ENCODE data around the gene IGLL5. TPM values are rescaled to one million over a fixed set of nuclear protein-coding genes. Genes with fewer than 3 reads are reported as not detected.

Gene IGLL5
- total and polyA plus RNA-seq, 12 donors, result 0.26 to 4.4 (median 0.71) TPM; not detected in 5

GRCh38 chr22:22877523-22878210, 9.9 kb upstream of the IGLL5 start:
- Histone ChIP-seq H3K4me1 (no peaks in the 10 kb centered on the region), H3K4me3 (no peak overlapping the region), H3K36me3 (no peaks in the 10 kb centered on the region), H3K27me3 (peaks cover 0 to 23% (median 8%) of the 10 kb centered on the region in 7 donors), H3K27ac (no peak overlapping the region), H3K9me3 (peaks cover 0 to 15% (median 11%) of the 10 kb centered on the region in 11 donors)
- DNase-seq (peak; percentile 59 to 67), ATAC-seq (peak in 2 of 8 donors; percentile 31 to 35)
- WGBS, 2 donors, result 17 to 20% methylated on average over 7 of the region's 7 CpGs
- peak; percentile 36 to 75 (median 70) for TF ChIP-seq CTCF (IDR thresholded peaks at IDR 0.05)
- intact Hi-C loops (cut with DNase I), result loop anchor here in 2 of 10 donors (5.0 kb wide), 2 partner anchors 70 to 80 kb away; no protein-coding TSS in a partner anchor

DNA sequence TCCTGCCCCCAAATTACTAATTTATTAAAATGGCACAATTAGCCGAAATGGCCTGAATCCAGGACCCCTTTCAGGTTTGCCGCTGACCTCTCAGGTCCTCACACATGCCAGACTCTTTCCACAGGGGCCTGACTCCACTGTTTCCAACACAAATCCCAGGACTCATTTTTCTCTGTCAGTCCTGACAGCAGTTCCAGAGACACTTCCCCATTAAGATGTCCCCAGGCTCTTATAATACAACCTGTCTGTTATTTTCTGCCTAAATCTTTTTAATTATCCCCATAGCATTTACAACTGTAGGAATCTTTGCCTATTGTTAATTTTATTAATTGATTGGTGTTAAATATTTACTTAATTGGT, 9.4 kb upstream of the IGLL5 start:
- intact Hi-C loops (cut with DNase I), result loop anchor here in 2 of 10 donors (5.0 kb wide), 2 partner anchors 71 to 81 kb away; no protein-coding TSS in a partner anchor
- peaks cover 0 to 23% (median 8%) of the 10 kb centered on the region in 7 donors for H3K27me3 ChIP-seq
- H3K4me3 ChIP-seq, result no peak overlapping the region
- H3K36me3 ChIP-seq, result no peaks in the 10 kb centered on the region
- no peak overlapping the region for H3K27ac ChIP-seq
- DNase-seq (no peak), ATAC-seq (no peak)
- TF ChIP-seq CTCF (IDR thresholded peaks at IDR 0.05), result no peak
- 44 to 66% methylated on average over 2 of the region's 2 CpGs for WGBS, 2 donors
- peaks cover 0 to 15% (median 11%) of the 10 kb centered on the region in 11 donors for H3K9me3 ChIP-seq
- no peaks in the 10 kb centered on the region for H3K4me1 ChIP-seq

- intact Hi-C loops (cut with DNase I), result loop anchor here in 2 of 10 donors (5.0 kb wide), 2 partner anchors 72 to 82 kb away; no protein-coding TSS in a partner anchor
- H3K9me3 ChIP-seq, result peaks cover 0 to 12% (median 9%) of the 10 kb centered on the region in 11 donors
- H3K27ac ChIP-seq, result no peak overlapping the region
- H3K27me3 ChIP-seq, result peaks cover 0 to 22% (median 8%) of the 10 kb centered on the region in 7 donors
- TF ChIP-seq CTCF (IDR thresholded peaks at IDR 0.05), result no peak
- no peaks in the 10 kb centered on the region for H3K36me3 ChIP-seq
- 84 to 86% methylated on average over 11 of the region's 11 CpGs for WGBS, 2 donors
- DNase-seq (no peak), ATAC-seq (no peak)
- no peak overlapping the region for H3K4me3 ChIP-seq
- no peaks in the 10 kb centered on the region for H3K4me1 ChIP-seq
Observed at GRCh38 chr22:22878801-22879674, 8.6 kb upstream of the IGLL5 start.

DNA sequence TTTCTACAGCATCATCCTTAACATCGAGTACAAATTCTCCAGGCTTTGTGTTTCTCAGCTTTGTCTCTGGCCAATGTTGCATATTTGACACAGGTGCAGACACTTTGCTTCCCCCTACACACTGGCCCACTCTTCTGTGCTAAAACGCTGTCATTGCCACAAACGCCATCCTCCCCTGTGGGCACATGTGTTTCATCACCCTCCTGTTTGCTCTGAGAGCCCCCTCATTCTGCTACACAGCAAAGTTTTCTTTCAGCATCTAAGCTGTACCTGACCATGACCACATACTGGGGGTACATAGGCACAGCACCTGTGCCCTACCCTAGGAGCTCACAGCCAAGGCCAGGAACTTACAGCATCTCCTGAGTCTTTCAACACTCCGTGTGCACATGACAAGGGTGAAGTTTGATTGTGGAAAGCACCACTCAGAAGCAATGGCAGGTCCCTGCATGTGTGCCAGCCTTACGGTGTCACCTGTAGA, 7.9 kb upstream of the IGLL5 start:
- H3K27ac ChIP-seq, result no peak overlapping the region
- H3K36me3 ChIP-seq, result no peaks in the 10 kb centered on the region
- no peak overlapping the region for H3K4me3 ChIP-seq
- DNase-seq (no peak), ATAC-seq (no peak)
- intact Hi-C loops (cut with DNase I), result loop anchor here in 7 of 10 donors (5.0 to 10.0 kb wide), 7 partner anchors 32 to 535 kb away; no protein-coding TSS in a partner anchor
- 67% methylated on average over 5 of the region's 5 CpGs for WGBS, 2 donors
- H3K27me3 ChIP-seq, result peaks cover 0 to 25% (median 8%) of the 10 kb centered on the region in 7 donors
- no peak for TF ChIP-seq CTCF (IDR thresholded peaks at IDR 0.05)
- no peaks in the 10 kb centered on the region for H3K4me1 ChIP-seq
- H3K9me3 ChIP-seq, result peaks cover 0 to 5% (median 3%) of the 10 kb centered on the region in 11 donors

Measured in heart right ventricle (tissue), 16 donors.